A673 (cell line): ENCODE data around the gene FXR2. TPM values are rescaled to one million over a fixed set of nuclear protein-coding genes. Genes with fewer than 3 reads are reported as not detected.

Source experiments
- total RNA-seq: library from RNA; stranded (reverse); gene quantifications from 2 replicates; pipeline ENCODE4 v1.2.3, GENCODE V29; 2021

The FXR2 gene
- total RNA-seq, 1 experiment from 2014 or later: 101 TPM

Other genes starting within 250 kb of the FXR2 start
- 0.90 and 1.1 TPM in 2 replicates for gene TNK1, start 233.8 kb downstream of the FXR2 start, total RNA-seq
- gene PLSCR3, start 220.4 kb downstream of the FXR2 start, total RNA-seq: 15.2 and 29.3 TPM in 2 replicates
- gene TMEM256, start 210.8 kb downstream of the FXR2 start, total RNA-seq: 57.6 and 91.6 TPM in 2 replicates
- 36.9 and 60.5 TPM in 2 replicates for gene NLGN2, start 207.1 kb downstream of the FXR2 start, total RNA-seq
- 0.43 and 0.55 TPM in 2 replicates for gene SPEM1, start 194.6 kb downstream of the FXR2 start, total RNA-seq
- 0.24 TPM in 1 of 2 replicates, not detected in the other for gene SPEM2, start 189.3 kb downstream of the FXR2 start, total RNA-seq
- gene SPEM3, start 186.0 kb downstream of the FXR2 start, total RNA-seq: not detected in 2 replicates
- 3.2 and 4.7 TPM in 2 replicates for gene TMEM102, start 179.5 kb downstream of the FXR2 start, total RNA-seq
- gene FGF11, start 175.4 kb downstream of the FXR2 start, total RNA-seq: 18.2 and 24.6 TPM in 2 replicates
- gene CHRNB1, start 169.8 kb downstream of the FXR2 start, total RNA-seq: 5.2 and 8.6 TPM in 2 replicates
- gene ZBTB4, start 135.3 kb downstream of the FXR2 start, total RNA-seq: 17.7 and 21.0 TPM in 2 replicates
- gene SLC35G6, start 133.5 kb downstream of the FXR2 start, total RNA-seq: not detected in 2 replicates
- gene POLR2A, start 130.5 kb downstream of the FXR2 start, total RNA-seq: 330 and 341 TPM in 2 replicates
- 0.55 and 0.75 TPM in 2 replicates for gene TNFSF12, start 65.8 kb downstream of the FXR2 start, total RNA-seq
- gene TNFSF13, start 56.1 kb downstream of the FXR2 start, total RNA-seq: 0.69 and 0.74 TPM in 2 replicates
- 113 and 122 TPM in 2 replicates for gene SENP3, start 53.0 kb downstream of the FXR2 start, total RNA-seq
- gene CD68, start 35.3 kb downstream of the FXR2 start, total RNA-seq: 1.6 and 1.8 TPM in 2 replicates
- gene MPDU1, start 31.0 kb downstream of the FXR2 start, total RNA-seq: 133 and 149 TPM in 2 replicates
- gene SOX15, start 24.8 kb downstream of the FXR2 start, total RNA-seq: 0.87 and 1.3 TPM in 2 replicates
- gene SAT2, start 12.9 kb upstream of the FXR2 start, total RNA-seq: 61.7 and 79.3 TPM in 2 replicates
- gene SHBG, start 15.2 kb upstream of the FXR2 start, total RNA-seq: 0.33 TPM in 1 of 2 replicates, not detected in the other
- 3.5 and 5.9 TPM in 2 replicates for gene ATP1B2, start 36.0 kb upstream of the FXR2 start, total RNA-seq
- gene TP53, start 72.6 kb upstream of the FXR2 start, total RNA-seq: 32.2 and 34.8 TPM in 2 replicates
- gene WRAP53, start 73.6 kb upstream of the FXR2 start, total RNA-seq: 42.2 and 51.8 TPM in 2 replicates
- gene EFNB3, start 90.3 kb upstream of the FXR2 start, total RNA-seq: 10.0 and 15.8 TPM in 2 replicates
- 0.15 and 0.24 TPM in 2 replicates for gene DNAH2, start 102.8 kb upstream of the FXR2 start, total RNA-seq
- 46.8 and 51.1 TPM in 2 replicates for gene KDM6B, start 219.3 kb upstream of the FXR2 start, total RNA-seq
- 1.7 and 3.0 TPM in 2 replicates for gene TMEM88, start 240.2 kb upstream of the FXR2 start, total RNA-seq
- 64.3 and 67.7 TPM in 2 replicates for gene NAA38, start 242.7 kb upstream of the FXR2 start, total RNA-seq
- gene CYB5D1, start 243.1 kb upstream of the FXR2 start, total RNA-seq: 16.9 and 18.7 TPM in 2 replicates